Fibroblast of the aortic adventitia (primary cell): ENCODE data around the gene EIF5A. TPM values are rescaled to one million over a fixed set of nuclear protein-coding genes. Genes with fewer than 3 reads are reported as not detected.

ENCODE experiments used
- DNase-seq: peaks from one replicate; pipeline ENCODE4 v3.0.0-alpha.2; 2010; ENCODE audit warnings: low read depth
- H3K4me3 ChIP-seq: 2 replicates; pipeline ENCODE4 v1.5.1; 2011; ENCODE audit warnings: low read depth, mild to moderate bottlenecking, control low read depth, low read length, moderate library complexity
- total RNA-seq: library from RNA; depleted of rRNA; stranded (reverse); fragments of >200 nt; gene quantifications from 2 replicates; pipeline ENCODE4 v1.2.3, GENCODE V29; 2012; ENCODE audit warnings: low replicate concordance
- TF ChIP-seq, protein P1 (sequence below): IDR thresholded peaks from 2 replicates; pipeline ENCODE4 v1.5.1; 2011; ENCODE audit warnings: mild to moderate bottlenecking, low read length, control low read depth, inconsistent platforms; ENCODE audit not compliant: insufficient read depth

EIF5A gene
- total RNA-seq, 1 donor: 1,006 TPM

- TF ChIP-seq, protein P1, sequence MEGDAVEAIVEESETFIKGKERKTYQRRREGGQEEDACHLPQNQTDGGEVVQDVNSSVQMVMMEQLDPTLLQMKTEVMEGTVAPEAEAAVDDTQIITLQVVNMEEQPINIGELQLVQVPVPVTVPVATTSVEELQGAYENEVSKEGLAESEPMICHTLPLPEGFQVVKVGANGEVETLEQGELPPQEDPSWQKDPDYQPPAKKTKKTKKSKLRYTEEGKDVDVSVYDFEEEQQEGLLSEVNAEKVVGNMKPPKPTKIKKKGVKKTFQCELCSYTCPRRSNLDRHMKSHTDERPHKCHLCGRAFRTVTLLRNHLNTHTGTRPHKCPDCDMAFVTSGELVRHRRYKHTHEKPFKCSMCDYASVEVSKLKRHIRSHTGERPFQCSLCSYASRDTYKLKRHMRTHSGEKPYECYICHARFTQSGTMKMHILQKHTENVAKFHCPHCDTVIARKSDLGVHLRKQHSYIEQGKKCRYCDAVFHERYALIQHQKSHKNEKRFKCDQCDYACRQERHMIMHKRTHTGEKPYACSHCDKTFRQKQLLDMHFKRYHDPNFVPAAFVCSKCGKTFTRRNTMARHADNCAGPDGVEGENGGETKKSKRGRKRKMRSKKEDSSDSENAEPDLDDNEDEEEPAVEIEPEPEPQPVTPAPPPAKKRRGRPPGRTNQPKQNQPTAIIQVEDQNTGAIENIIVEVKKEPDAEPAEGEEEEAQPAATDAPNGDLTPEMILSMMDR: no peak
- no peak overlapping the region for H3K4me3 ChIP-seq
- no peak for DNase-seq
Measured at GRCh38 chr17:7289256-7290032, 18.0 kb upstream of the EIF5A start.

- no peak overlapping the region for H3K4me3 ChIP-seq
- no peak for DNase-seq
- TF ChIP-seq, protein P1: no peak
Measured at GRCh38 chr17:7290166-7290565, 17.3 kb upstream of the EIF5A start.

GRCh38 chr17:7290685-7291084, 16.7 kb upstream of the EIF5A start:
- no peak for DNase-seq
- TF ChIP-seq, protein P1: no peak
- no peak overlapping the region for H3K4me3 ChIP-seq

- TF ChIP-seq, protein P1: no peak
- no peak for DNase-seq
- no peak overlapping the region for H3K4me3 ChIP-seq
Measured at GRCh38 chr17:7292194-7292593, 15.2 kb upstream of the EIF5A start.

GRCh38 chr17:7292729-7293128, 14.7 kb upstream of the EIF5A start:
- DNase-seq: no peak
- H3K4me3 ChIP-seq: no peak overlapping the region
- TF ChIP-seq, protein P1: no peak

DNA sequence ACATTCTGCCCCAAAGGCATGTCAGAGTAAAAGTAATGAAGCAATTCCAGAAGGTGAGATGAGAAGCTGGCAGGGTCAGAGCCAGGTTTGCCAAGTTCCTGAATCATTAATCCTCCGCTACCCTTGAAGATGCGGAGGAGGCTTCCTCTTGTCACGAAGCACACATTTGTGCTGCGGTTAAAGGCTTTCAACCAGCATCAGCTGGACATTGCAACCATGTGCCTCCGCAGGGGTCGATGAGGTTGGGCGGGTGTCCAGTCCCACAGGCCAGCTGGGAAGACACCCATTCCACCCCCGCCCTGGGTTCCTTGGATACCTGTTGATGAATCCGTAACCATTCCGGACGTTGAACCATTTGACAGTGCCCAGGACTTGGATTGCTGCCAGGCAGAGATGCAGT, 14.3 kb upstream of the EIF5A start:
- TF ChIP-seq, protein P1: no peak
- DNase-seq: no peak
- H3K4me3 ChIP-seq: no peak overlapping the region
